ENCODE measurements around the gene IMPG2. TPM values are rescaled to one million over a fixed set of nuclear protein-coding genes. Genes with fewer than 3 reads are reported as not detected.

The IMPG2 gene
- total RNA-seq, 1 experiment from 2014 or later, result 0.04 TPM

DNA sequence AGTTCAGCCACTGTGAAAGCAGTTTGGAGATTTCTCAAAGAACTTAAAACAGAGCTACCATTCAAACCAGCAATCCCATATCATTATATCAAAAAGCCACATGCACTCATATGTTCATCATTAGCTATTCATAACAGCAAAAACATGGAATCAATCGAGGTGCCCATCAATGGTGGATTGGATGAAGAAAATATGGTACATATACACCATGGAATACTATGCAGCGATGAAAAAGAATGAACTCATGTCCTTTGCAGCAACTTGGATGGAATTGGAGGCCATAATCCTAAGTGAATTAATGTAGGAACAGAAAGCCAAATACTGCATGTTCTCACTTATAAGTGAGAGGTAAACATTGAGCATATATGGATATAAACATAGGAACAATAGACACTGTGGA, 32.1 kb downstream of the IMPG2 start (continued):
- TF ChIP-seq, protein P1, sequence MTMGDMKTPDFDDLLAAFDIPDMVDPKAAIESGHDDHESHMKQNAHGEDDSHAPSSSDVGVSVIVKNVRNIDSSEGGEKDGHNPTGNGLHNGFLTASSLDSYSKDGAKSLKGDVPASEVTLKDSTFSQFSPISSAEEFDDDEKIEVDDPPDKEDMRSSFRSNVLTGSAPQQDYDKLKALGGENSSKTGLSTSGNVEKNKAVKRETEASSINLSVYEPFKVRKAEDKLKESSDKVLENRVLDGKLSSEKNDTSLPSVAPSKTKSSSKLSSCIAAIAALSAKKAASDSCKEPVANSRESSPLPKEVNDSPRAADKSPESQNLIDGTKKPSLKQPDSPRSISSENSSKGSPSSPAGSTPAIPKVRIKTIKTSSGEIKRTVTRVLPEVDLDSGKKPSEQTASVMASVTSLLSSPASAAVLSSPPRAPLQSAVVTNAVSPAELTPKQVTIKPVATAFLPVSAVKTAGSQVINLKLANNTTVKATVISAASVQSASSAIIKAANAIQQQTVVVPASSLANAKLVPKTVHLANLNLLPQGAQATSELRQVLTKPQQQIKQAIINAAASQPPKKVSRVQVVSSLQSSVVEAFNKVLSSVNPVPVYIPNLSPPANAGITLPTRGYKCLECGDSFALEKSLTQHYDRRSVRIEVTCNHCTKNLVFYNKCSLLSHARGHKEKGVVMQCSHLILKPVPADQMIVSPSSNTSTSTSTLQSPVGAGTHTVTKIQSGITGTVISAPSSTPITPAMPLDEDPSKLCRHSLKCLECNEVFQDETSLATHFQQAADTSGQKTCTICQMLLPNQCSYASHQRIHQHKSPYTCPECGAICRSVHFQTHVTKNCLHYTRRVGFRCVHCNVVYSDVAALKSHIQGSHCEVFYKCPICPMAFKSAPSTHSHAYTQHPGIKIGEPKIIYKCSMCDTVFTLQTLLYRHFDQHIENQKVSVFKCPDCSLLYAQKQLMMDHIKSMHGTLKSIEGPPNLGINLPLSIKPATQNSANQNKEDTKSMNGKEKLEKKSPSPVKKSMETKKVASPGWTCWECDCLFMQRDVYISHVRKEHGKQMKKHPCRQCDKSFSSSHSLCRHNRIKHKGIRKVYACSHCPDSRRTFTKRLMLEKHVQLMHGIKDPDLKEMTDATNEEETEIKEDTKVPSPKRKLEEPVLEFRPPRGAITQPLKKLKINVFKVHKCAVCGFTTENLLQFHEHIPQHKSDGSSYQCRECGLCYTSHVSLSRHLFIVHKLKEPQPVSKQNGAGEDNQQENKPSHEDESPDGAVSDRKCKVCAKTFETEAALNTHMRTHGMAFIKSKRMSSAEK (CRISPR knock-in tag; IDR thresholded peaks at IDR 0.05; ENCODE audit: borderline replicate concordance), result no peak

DNA sequence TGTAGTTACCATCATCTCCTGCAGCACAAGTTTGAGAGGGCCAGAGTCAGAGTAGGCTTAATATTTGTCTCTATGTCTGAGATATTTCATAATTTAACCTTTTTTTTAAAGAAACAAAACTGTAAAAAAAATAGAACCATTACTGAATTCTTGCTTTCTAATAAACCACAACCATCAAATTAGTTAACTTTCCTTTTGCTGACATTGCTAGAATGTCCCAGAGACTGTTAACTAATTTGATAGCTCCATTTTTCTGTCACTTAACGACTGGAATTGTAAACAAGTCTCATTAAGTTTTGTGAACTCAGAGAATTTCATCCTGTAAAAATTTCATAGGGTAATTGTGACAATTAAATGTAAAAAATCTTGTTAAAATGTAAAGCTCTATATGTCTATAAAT, 35.6 kb downstream of the IMPG2 start:
- Mint-ChIP-seq H3K4me1 (0 out of 2 replicates have a peak, but pooled peaks cover 4% of the 10 kb centered on the region), H3K27ac (no peak overlapping the region), H3K27me3 (ENCODE audit: low read depth) (peaks cover 5% of the 10 kb centered on the region), H3K36me3 (no peaks in the 10 kb centered on the region), H3K9me3 (peaks cover 13% of the 10 kb centered on the region), H3K4me3 (no peak overlapping the region)
- ATAC-seq (no peak), DNase-seq (ENCODE audit: low spot score) (no peak)
- CTCF ChIA-PET, result no interaction called here
- POLR2A ChIA-PET, result no interaction called here
- TF ChIP-seq GRHL2 (CRISPR knock-in tag; IDR thresholded peaks at IDR 0.05; ENCODE audit: insufficient replicate concordance, severe bottlenecking) (no peak), KAT7 (CRISPR knock-in tag; IDR thresholded peaks at IDR 0.05; ENCODE audit: borderline replicate concordance) (no peak), EMX1 (CRISPR knock-in tag; IDR thresholded peaks at IDR 0.05) (no peak), ATF1 (CRISPR knock-in tag; IDR thresholded peaks at IDR 0.05) (no peak), TCF7 (CRISPR knock-in tag; IDR thresholded peaks at IDR 0.05; ENCODE audit: low read depth) (no peak), NR1H2 (CRISPR knock-in tag; IDR thresholded peaks at IDR 0.05) (no peak), SMAD3 (CRISPR knock-in tag; IDR thresholded peaks at IDR 0.05; ENCODE audit: borderline replicate concordance) (no peak), ZNF423 (CRISPR knock-in tag; IDR thresholded peaks at IDR 0.05) (no peak)
- TF ChIP-seq, protein P2, sequence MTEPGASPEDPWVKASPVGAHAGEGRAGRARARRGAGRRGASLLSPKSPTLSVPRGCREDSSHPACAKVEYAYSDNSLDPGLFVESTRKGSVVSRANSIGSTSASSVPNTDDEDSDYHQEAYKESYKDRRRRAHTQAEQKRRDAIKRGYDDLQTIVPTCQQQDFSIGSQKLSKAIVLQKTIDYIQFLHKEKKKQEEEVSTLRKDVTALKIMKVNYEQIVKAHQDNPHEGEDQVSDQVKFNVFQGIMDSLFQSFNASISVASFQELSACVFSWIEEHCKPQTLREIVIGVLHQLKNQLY (CRISPR knock-in tag; IDR thresholded peaks at IDR 0.05), result no peak
- TF ChIP-seq, protein P3, sequence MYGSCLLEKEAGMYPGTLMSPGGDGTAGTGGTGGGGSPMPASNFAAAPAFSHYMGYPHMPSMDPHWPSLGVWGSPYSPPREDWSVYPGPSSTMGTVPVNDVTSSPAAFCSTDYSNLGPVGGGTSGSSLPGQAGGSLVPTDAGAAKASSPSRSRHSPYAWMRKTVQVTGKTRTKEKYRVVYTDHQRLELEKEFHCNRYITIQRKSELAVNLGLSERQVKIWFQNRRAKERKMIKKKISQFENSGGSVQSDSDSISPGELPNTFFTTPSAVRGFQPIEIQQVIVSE (CRISPR knock-in tag; IDR thresholded peaks at IDR 0.05; ENCODE audit: borderline replicate concordance), result no peak
- TF ChIP-seq, protein P4, sequence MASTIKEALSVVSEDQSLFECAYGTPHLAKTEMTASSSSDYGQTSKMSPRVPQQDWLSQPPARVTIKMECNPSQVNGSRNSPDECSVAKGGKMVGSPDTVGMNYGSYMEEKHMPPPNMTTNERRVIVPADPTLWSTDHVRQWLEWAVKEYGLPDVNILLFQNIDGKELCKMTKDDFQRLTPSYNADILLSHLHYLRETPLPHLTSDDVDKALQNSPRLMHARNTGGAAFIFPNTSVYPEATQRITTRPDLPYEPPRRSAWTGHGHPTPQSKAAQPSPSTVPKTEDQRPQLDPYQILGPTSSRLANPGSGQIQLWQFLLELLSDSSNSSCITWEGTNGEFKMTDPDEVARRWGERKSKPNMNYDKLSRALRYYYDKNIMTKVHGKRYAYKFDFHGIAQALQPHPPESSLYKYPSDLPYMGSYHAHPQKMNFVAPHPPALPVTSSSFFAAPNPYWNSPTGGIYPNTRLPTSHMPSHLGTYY (CRISPR knock-in tag; IDR thresholded peaks at IDR 0.05), result no peak
- TF ChIP-seq, protein P5, sequence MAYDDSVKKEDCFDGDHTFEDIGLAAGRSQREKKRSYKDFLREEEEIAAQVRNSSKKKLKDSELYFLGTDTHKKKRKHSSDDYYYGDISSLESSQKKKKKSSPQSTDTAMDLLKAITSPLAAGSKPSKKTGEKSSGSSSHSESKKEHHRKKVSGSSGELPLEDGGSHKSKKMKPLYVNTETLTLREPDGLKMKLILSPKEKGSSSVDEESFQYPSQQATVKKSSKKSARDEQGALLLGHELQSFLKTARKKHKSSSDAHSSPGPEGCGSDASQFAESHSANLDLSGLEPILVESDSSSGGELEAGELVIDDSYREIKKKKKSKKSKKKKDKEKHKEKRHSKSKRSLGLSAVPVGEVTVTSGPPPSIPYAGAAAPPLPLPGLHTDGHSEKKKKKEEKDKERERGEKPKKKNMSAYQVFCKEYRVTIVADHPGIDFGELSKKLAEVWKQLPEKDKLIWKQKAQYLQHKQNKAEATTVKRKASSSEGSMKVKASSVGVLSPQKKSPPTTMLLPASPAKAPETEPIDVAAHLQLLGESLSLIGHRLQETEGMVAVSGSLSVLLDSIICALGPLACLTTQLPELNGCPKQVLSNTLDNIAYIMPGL (CRISPR knock-in tag; IDR thresholded peaks at IDR 0.05), result no peak
- TF ChIP-seq, protein P6, sequence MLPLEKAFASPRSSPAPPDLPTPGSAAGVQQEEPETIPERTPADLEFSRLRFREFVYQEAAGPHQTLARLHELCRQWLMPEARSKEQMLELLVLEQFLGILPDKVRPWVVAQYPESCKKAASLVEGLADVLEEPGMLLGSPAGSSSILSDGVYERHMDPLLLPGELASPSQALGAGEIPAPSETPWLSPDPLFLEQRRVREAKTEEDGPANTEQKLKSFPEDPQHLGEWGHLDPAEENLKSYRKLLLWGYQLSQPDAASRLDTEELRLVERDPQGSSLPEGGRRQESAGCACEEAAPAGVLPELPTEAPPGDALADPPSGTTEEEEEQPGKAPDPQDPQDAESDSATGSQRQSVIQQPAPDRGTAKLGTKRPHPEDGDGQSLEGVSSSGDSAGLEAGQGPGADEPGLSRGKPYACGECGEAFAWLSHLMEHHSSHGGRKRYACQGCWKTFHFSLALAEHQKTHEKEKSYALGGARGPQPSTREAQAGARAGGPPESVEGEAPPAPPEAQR (CRISPR knock-in tag; IDR thresholded peaks at IDR 0.05), result no peak
- TF ChIP-seq, protein P7, sequence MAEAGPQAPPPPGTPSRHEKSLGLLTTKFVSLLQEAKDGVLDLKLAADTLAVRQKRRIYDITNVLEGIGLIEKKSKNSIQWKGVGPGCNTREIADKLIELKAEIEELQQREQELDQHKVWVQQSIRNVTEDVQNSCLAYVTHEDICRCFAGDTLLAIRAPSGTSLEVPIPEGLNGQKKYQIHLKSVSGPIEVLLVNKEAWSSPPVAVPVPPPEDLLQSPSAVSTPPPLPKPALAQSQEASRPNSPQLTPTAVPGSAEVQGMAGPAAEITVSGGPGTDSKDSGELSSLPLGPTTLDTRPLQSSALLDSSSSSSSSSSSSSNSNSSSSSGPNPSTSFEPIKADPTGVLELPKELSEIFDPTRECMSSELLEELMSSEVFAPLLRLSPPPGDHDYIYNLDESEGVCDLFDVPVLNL (CRISPR knock-in tag; IDR thresholded peaks at IDR 0.05; ENCODE audit: borderline replicate concordance, low read depth), result no peak
